GM19238 (cell line): Measurements from ENCODE around the gene NLGN3.

Experiments
- DNase-seq: peaks from one replicate; pipeline ENCODE4 v3.0.0; 2011; ENCODE audit warnings: low spot score; ENCODE audit not compliant: insufficient read length

NLGN3 gene

DNA sequence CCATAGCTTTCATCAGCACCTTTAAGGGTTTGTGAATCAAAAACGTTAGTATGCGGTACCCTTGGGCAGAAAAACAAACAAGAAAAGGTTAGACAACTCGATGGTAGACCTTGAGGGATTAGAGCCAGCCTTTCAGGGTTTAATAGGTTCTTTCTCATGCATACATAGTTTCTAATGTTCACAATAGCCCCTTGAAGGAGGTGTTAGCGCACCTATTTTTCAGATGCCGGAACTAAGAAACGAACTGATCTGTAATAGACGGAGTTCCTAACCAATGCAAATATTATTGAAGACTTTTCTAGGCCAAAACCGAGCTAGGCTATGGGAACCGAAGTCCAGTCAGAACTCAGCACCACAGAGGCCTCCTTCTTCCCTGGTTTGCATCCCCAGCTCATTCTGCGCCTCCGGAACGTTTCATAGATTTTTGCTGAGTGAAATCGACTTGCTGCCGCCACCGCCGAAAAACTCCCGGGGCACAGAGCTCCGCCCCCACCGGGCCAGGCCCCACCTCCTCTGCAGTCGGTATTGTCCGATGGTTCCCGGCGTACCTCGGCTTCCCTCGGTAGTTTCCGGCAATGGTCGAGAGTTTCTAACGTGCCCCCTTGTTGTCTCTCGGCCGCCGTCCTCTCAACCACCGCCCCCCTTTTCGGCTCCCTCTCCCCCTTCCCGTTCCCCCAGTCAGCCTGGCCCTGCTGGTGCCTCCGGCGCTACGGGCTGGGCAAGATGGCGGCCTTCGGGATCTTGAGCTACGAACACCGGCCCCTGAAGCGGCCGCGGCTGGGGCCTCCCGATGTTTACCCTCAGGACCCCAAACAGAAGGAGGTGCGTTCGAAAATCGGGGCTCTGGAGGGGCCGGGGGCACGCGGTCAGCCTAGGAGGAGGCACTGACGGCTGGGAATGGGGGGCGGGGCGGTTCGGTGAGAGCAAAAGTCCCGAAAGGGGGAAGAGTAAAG lies 26.3 kb upstream of the NLGN3 start, which contains the start of gene MED12:
MED12 (plus strand) TSS at position 565 of the 953 bp plus-strand sequence; CDS start at position 724, 159 bp downstream.
- peak; percentile 66 for DNase-seq

DNA sequence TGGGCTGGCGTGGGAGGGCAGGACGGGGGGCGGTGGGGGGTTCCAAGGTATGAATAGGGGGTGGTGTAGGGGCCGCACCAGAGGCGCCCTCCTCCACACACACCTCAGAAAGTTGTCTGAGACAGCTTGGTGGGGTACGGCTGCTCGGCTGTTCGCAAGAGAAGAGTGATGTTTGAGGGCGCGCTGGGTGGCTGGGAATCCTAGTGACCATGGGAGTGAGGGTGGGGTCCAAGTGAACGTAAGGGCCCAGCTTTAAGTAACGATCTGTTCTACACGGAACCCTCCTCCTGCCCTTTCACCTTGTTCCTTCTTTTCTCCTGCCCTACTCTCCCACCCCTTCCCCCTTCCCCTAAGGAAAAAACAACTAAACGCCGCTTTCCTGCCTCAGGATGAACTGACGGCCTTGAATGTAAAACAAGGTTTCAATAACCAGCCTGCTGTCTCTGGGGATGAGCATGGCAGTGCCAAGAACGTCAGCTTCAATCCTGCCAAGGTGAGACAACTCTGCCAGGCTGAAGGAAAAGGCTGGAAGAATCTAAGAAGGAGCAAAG lies 25.6 kb upstream of the NLGN3 start:
- no peak for DNase-seq

DNA sequence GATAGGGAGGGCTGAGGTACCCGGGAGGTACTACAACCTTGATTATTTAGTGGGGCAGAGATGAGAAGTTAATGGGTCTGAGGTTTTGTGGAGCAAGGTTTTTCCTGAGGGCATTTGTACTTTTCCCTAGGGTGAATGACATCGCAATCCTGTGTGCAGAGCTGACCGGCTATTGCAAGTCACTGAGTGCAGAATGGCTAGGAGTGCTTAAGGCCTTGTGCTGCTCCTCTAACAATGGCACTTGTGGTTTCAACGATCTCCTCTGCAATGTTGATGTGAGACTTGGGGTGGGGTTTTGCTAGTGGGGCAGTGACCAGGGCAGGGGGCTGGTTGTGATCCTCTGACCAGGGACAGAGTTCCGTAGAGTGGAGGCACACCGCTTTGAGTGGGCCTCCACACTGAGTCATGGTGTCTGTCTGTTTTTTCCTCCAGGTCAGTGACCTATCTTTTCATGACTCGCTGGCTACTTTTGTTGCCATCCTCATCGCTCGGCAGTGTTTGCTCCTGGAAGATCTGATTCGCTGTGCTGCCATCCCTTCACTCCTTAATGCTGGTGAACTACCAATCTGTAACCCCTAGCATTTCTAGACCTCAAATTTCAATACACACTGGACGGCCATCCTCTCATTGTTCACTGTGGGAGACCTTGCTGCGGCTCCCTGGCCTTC lies 16.3 kb upstream of the NLGN3 start:
- DNase-seq, result no peak

GRCh38 chrX:71128915-71129765 lies 15.5 kb upstream of the NLGN3 start:
- DNase-seq, result peak; percentile 58

- no peak for DNase-seq
These were observed 13.1 kb upstream of the NLGN3 start for GRCh38 chrX:71131510-71131909.

DNA sequence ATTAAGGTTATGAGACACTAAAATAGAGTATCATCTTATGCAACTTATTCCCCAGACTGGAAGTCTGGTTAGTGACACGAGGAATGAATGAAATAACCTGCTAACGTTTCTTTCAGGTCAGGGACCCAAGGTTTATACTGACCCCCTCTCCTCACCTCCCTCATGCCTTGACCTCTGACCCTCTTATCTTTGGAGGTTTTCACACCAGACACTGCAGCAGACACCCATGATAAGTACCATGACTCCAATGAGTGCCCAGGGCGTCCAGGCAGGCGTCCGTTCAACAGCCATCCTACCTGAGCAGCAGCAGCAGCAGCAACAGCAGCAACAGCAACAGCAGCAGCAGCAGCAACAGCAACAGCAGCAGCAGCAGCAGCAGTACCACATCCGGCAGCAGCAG lies 4.2 kb upstream of the NLGN3 start:
- DNase-seq, result no peak

- DNase-seq, result no peak
These were observed 1.1 kb upstream of the NLGN3 start for GRCh38 chrX:71143508-71143907.

DNA sequence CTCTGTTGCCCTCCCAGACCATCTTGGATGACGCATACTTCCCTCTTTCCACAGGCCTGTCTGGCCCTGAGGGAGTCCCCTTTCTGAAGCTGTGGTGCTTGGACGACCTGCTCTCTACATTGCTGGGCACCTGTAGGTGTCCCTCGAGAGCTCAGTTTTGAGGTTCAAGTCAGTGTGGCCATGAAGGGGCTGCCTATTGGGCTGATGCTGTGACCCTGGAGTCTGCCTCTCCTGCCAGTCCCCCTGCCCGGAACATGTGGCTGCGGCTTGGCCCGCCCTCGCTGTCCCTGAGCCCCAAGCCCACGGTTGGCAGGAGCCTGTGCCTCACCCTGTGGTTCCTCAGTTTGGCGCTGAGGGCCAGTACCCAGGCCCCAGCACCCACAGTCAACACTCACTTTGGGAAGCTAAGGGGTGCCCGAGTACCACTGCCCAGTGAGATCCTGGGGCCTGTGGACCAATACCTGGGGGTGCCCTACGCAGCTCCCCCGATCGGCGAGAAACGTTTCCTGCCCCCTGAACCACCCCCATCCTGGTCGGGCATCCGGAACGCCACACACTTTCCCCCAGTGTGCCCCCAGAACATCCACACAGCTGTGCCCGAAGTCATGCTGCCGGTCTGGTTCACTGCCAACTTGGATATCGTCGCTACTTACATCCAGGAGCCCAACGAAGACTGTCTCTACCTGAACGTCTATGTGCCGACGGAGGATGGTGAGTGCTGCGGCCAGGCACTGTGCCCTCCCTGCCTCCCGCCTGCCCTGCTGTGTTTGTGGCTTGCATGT lies 3.0 kb downstream of the NLGN3 start:
- DNase-seq, result no peak

DNA sequence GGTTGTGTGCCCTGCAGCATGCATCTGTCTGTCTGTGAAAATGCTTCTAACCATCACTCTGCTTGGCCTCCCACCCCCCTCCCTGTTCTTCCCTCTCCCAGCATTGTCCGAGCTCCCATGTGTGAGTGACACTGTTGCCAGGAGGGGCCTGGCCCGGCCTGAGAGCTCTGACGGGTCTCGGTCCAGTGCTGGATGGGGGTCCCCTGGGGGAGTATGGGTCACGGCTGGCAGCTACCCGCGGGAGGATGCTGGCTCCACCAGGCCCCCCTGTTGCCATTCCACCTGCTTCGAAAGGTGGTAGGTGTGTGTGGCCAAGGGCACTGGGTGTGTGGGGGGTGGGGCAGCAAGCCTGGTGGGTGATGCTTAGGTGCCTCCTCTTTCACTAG lies 3.6 kb downstream of the NLGN3 start:
- DNase-seq, result no peak

GRCh38 chrX:71151366-71151765 lies 6.7 kb downstream of the NLGN3 start:
- no peak for DNase-seq

DNA sequence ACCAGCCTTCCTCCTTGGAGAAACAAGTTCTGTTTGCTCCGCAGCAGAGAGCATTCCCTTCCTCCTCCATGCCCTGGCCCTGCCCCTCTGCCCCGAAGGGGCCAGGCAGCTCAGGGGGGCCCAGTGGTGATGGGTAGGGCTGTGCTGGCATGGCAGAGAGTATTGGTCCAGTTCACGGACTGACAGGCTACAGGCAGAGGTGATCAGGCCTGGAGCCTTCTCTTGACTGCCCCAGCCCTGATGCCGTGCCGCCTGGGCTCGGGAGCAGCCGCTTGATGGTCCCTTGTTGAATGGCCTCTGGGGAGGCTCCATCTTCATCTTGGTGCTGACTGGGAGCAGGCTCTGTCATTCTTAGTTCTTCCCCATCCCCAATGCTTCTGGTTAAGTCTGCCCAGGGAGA lies 9.6 kb downstream of the NLGN3 start:
- DNase-seq, result no peak

- no peak for DNase-seq
These were observed 10.0 kb downstream of the NLGN3 start for GRCh38 chrX:71154641-71155040.

DNA sequence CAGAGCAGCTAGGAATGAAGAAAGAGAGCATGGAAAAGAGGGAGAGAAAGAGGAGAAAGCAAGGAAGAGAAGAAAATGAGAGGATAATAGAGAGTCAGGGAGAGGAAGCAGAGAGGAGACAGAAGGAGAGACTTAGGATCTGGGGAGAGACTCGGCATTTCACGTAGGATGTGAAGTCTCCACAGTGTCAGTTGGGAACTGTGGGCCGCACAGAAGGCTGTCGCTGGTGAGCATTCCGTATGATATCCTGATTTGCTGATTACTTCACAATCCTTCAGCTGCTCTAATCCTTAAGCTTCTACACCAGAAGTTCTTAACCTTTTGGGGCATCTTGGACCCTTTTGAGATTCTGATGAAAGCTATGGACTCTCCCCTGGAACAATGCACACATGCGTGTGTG lies 14.0 kb downstream of the NLGN3 start:
- DNase-seq, result no peak

- DNase-seq, result no peak
These were observed 14.7 kb downstream of the NLGN3 start for GRCh38 chrX:71159335-71159734.

DNA sequence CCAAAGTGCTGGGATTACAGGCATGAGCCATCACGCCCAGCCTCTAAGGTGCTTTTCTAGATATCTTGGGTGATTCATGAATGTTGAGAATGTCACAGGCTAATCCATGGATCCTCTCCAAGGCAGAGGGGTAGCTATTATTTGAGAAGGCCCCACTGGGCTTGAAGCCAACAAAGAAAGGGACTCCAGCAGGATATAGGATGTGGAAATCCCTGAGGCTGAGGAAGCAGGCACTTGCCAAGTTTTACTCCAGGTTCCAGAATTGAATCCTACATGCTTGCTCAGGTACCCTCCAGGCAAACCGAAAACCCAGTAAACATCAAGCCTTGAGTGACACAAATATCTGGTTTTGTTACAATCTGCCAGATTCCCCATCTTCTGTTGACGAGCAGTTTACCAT lies 15.8 kb downstream of the NLGN3 start:
- no peak for DNase-seq

- DNase-seq, result no peak
These were observed 18.3 kb downstream of the NLGN3 start for GRCh38 chrX:71162981-71163380.

DNA sequence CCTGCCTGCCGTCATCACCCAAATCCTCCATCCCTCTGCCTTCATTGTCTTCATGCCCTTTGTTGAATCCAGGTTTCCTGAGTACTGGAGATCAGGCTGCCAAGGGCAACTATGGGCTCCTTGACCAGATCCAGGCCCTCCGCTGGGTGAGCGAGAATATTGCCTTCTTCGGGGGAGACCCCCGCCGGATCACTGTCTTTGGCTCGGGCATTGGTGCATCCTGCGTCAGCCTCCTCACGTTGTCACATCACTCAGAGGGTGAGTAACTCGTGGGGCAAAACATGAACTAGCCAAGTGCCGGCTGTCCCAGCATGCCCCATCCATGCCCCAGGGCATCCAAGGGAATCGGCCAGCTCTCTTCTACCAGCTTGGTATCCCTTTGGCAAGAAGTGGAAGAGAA lies 19.4 kb downstream of the NLGN3 start:
- no peak for DNase-seq

DNA sequence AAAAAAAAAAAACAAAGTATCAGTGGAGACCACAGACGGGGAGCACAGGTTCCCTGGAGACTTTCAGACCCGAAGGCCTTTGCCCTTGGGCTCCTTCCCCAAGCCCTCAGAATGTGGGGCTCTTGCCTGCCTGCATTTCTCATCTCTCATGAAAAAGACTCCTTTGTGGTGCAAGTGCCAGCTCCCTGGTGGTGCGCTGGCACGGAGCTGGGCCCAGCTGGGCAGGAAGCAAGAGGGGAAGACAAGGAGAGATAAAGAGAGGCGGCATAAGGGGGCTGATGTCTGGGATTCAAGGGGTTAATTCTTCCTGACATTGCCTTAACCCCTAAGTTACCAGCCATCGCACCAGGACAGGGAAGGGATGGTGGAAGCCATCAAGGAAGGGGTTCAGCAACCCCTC lies 21.8 kb downstream of the NLGN3 start:
- no peak for DNase-seq

GRCh38 chrX:71167031-71167781 lies 22.6 kb downstream of the NLGN3 start:
- no peak for DNase-seq

DNA sequence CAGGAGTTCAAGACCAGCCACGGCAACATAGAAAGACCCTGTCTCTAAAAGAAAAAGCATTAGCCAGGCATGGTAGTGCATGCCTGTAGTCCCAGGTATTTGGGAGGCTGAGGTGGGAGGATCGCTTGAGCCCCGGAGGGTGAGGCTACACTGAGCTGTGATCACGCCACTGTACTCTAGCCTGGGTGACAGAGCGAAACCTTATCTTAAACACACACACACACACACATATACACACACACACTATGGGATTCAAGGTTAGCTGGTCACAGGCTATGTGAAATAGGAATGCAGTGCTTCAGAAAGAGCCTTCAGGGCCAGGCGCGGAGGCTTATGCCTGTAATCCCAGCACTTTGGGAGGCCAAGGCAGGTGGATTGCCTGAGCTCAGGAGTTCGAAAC lies 23.5 kb downstream of the NLGN3 start:
- no peak for DNase-seq
